ENCODE data around the gene PARP8.

PARP8 gene

DNA sequence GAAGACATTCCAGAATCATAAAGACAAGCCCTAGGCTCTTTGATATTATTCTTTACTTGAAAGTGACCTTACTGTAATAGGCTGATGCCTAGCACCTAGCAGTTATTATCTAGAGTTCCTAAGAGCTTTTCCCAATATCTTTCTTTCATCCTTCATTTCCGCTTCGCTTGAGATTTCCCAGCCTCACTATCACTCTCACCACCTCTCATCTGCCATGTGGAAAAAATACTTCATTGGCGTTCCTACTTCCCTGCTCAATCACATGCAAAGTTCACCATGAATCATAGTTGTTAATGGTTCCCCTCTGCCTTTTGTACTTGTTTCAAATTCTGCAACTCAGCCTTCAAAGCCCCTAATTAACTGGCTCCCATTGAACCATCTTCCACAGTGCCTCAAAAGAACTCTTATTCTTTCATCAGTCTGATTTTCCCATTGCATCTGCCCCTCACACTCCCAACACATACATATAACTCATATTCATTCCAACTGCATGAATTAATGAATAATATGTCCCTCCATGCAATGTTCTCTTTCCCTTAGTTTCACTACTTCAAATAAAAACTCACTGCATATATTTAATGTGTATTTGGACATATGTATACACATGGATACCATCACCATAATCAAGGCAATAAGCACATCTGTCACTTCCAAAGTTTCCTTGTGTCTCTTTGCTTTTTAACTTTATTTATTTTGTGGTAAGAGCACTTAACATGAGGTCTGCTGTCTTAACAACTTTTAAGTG, 221.6 kb downstream of the PARP8 start:
- Histone ChIP-seq H3K27me3 (ENCODE audit: insufficient read depth, low read length) (no peaks in the 10 kb centered on the region), H3F3A (ENCODE audit: insufficient read depth, low read length) (no peaks in the 10 kb centered on the region), H4K20me1 (ENCODE audit: insufficient read depth, low read length) (no peaks in the 10 kb centered on the region), H3K27ac (ENCODE audit: low read depth, low read length, poor library complexity, severe bottlenecking) (no peak overlapping the region), H3K9me3 (ENCODE audit: low read length) (no peaks in the 10 kb centered on the region), H3K36me3 (ENCODE audit: insufficient read depth, low read length) (no peaks in the 10 kb centered on the region), H3K79me2 (ENCODE audit: insufficient read depth, low read length) (no peaks in the 10 kb centered on the region), H3K4me3 (ENCODE audit: low read depth, low read length, poor library complexity, severe bottlenecking) (no peak overlapping the region), H3K9me2 (ENCODE audit: low read depth, low read length) (no peaks in the 10 kb centered on the region), H2AFZ (ENCODE audit: low read length) (no peak overlapping the region), H3K4me1 (ENCODE audit: insufficient read depth, low read length, severe bottlenecking) (no peaks in the 10 kb centered on the region), H3K4me2 (ENCODE audit: low read length) (no peak overlapping the region), H3K9ac (ENCODE audit: low read length) (no peak overlapping the region)
- TF ChIP-seq, protein P1, sequence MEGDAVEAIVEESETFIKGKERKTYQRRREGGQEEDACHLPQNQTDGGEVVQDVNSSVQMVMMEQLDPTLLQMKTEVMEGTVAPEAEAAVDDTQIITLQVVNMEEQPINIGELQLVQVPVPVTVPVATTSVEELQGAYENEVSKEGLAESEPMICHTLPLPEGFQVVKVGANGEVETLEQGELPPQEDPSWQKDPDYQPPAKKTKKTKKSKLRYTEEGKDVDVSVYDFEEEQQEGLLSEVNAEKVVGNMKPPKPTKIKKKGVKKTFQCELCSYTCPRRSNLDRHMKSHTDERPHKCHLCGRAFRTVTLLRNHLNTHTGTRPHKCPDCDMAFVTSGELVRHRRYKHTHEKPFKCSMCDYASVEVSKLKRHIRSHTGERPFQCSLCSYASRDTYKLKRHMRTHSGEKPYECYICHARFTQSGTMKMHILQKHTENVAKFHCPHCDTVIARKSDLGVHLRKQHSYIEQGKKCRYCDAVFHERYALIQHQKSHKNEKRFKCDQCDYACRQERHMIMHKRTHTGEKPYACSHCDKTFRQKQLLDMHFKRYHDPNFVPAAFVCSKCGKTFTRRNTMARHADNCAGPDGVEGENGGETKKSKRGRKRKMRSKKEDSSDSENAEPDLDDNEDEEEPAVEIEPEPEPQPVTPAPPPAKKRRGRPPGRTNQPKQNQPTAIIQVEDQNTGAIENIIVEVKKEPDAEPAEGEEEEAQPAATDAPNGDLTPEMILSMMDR (IDR thresholded peaks at IDR 0.05; ENCODE audit: low read length): no peak
- no peak for TF ChIP-seq EZH2 (IDR thresholded peaks at IDR 0.05; ENCODE audit: borderline replicate concordance, low read length)

DNA sequence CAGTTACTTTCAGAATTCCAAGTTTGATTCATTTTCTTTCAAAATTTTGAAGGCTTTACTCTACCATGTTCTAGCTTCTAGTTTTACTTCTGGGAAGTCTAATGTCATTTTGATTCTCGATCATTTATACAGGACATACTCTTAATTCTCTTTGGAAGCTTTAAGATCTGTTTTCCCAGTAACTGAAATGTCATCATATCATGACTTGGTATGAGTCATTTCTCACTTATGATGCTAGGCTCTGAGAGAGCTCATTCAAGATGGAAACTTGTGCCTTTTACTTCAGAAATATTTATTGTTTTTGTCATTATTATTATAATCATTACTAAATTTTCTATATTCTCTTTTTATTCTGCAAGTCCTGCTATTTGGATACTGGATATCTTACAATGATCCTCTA, 222.3 kb downstream of the PARP8 start:
- no peaks in the 10 kb centered on the region for H3K27me3 ChIP-seq (ENCODE audit: insufficient read depth, low read length)
- TF ChIP-seq, protein P1 (IDR thresholded peaks at IDR 0.05; ENCODE audit: low read length): no peak
- TF ChIP-seq EZH2 (IDR thresholded peaks at IDR 0.05; ENCODE audit: borderline replicate concordance, low read length): no peak
- no peak overlapping the region for H2AFZ ChIP-seq (ENCODE audit: low read length)
- H3K9me2 ChIP-seq (ENCODE audit: low read depth, low read length): no peaks in the 10 kb centered on the region
- no peaks in the 10 kb centered on the region for H3K36me3 ChIP-seq (ENCODE audit: insufficient read depth, low read length)
- no peaks in the 10 kb centered on the region for H3F3A ChIP-seq (ENCODE audit: insufficient read depth, low read length)
- no peaks in the 10 kb centered on the region for H4K20me1 ChIP-seq (ENCODE audit: insufficient read depth, low read length)
- H3K9me3 ChIP-seq (ENCODE audit: low read length): no peaks in the 10 kb centered on the region
- H3K4me1 ChIP-seq (ENCODE audit: insufficient read depth, low read length, severe bottlenecking): no peaks in the 10 kb centered on the region
- no peak overlapping the region for H3K4me3 ChIP-seq (ENCODE audit: low read depth, low read length, poor library complexity, severe bottlenecking)
- no peak overlapping the region for H3K9ac ChIP-seq (ENCODE audit: low read length)
- H3K4me2 ChIP-seq (ENCODE audit: low read length): no peak overlapping the region
- H3K27ac ChIP-seq (ENCODE audit: low read depth, low read length, poor library complexity, severe bottlenecking): no peak overlapping the region
- H3K79me2 ChIP-seq (ENCODE audit: insufficient read depth, low read length): no peaks in the 10 kb centered on the region

DNA sequence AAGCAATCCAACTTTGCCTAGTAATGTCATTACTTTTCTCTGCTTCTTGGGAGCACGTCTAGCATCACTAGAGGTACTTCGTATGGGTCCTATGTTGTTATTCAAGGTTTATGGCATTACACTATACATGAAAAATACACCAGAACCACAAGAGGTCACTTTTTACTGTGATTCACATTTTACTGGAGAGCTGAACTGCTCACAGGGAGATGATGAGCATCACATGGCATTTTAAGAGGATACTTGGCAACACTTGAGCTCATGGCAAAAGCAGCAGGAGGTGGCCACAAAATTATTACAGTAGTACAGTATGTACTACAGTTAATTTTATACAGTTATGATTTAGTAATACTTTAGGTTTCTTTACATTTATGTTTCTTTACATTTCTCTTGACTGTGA, 223.4 kb downstream of the PARP8 start:
- Histone ChIP-seq H3K27ac (ENCODE audit: low read depth, low read length, poor library complexity, severe bottlenecking) (no peak overlapping the region), H3K9ac (ENCODE audit: low read length) (no peak overlapping the region), H3K79me2 (ENCODE audit: insufficient read depth, low read length) (no peaks in the 10 kb centered on the region), H3K4me1 (ENCODE audit: insufficient read depth, low read length, severe bottlenecking) (no peaks in the 10 kb centered on the region), H3F3A (ENCODE audit: insufficient read depth, low read length) (no peaks in the 10 kb centered on the region), H3K9me3 (ENCODE audit: low read length) (no peaks in the 10 kb centered on the region), H4K20me1 (ENCODE audit: insufficient read depth, low read length) (no peaks in the 10 kb centered on the region), H3K4me3 (ENCODE audit: low read depth, low read length, poor library complexity, severe bottlenecking) (no peak overlapping the region), H2AFZ (ENCODE audit: low read length) (no peak overlapping the region), H3K4me2 (ENCODE audit: low read length) (no peak overlapping the region), H3K9me2 (ENCODE audit: low read depth, low read length) (no peaks in the 10 kb centered on the region), H3K36me3 (ENCODE audit: insufficient read depth, low read length) (no peaks in the 10 kb centered on the region), H3K27me3 (ENCODE audit: insufficient read depth, low read length) (no peaks in the 10 kb centered on the region)
- TF ChIP-seq, protein P1 (IDR thresholded peaks at IDR 0.05; ENCODE audit: low read length): no peak
- no peak for TF ChIP-seq EZH2 (IDR thresholded peaks at IDR 0.05; ENCODE audit: borderline replicate concordance, low read length)
